PC-3 (cell line): ENCODE measurements around the gene ARFIP1. TPM values are rescaled to one million over a fixed set of nuclear protein-coding genes. Genes with fewer than 3 reads are reported as not detected.
A peak's percentile ranks its signal among the peaks of the same experiment; 100 is the strongest.

Experiments
- ATAC-seq: fragments of 200-7000 bp; cut with Tn5 transposase; 2 replicates; pipeline ENCODE4 v1.9.1; 2020; ENCODE audit warnings: mild to moderate bottlenecking, moderate library complexity
- BruUV-seq: library from RNA; stranded (reverse); fragments of 400-500 nt; replicated peaks from 2 replicates; lab custom pipeline; 2021; lab: Mats Ljungman, UMichigan
- CTCF ChIA-PET: fragments of 300-600 bp; sonication (Branson Sonifier 250); formaldehyde crosslinking; loops from one replicate; lab custom pipeline; 2022; ENCODE audit warnings: antibody characterized with exemption; lab: Charles Lee
- POLR2A ChIA-PET: fragments of 300-600 bp; sonication (Branson Sonifier 250); formaldehyde crosslinking; loops from one replicate; lab custom pipeline; 2022; ENCODE audit warnings: antibody characterized with exemption; ENCODE audit not compliant: unreplicated experiment; lab: Charles Lee
- DNase-seq: peaks from one replicate; pipeline ENCODE4 v3.0.0-alpha.2; 2015
- H2AFZ ChIP-seq: fragments of 300-600 bp; sonication (generic); 2 replicates; pipeline ENCODE4 v1.6.0; 2016; ENCODE audit warnings: antibody characterized with exemption, low read length
- H3F3A ChIP-seq: fragments of 300-600 bp; sonication (generic); one replicate; pipeline ENCODE4 v1.6.0; 2017; ENCODE audit warnings: antibody characterized with exemption, low read length, control low read depth, mild to moderate bottlenecking; ENCODE audit not compliant: unreplicated experiment
- H3K27ac ChIP-seq: fragments of 300-600 bp; sonication (generic); 2 replicates; pipeline ENCODE4 v1.5.1; 2016; ENCODE audit warnings: mild to moderate bottlenecking, low read length
- H3K27me3 ChIP-seq: fragments of 300-600 bp; sonication (generic); 2 replicates; pipeline ENCODE4 v1.6.1; 2016; ENCODE audit warnings: low read length, mixed read lengths
- H3K36me3 ChIP-seq: fragments of 300-600 bp; sonication (generic); 2 replicates; pipeline ENCODE4 v1.6.1; 2016; ENCODE audit warnings: low read depth, mixed run types, low read length, mixed read lengths
- H3K4me1 ChIP-seq: fragments of 300-600 bp; sonication (generic); 2 replicates; pipeline ENCODE4 v1.5.1; 2016; ENCODE audit warnings: low read length; ENCODE audit not compliant: insufficient read depth
- H3K4me2 ChIP-seq: fragments of 300-600 bp; sonication (generic); 2 replicates; pipeline ENCODE4 v1.6.0; 2016; ENCODE audit warnings: low read length
- H3K4me3 ChIP-seq: fragments of 300-600 bp; sonication (generic); 2 replicates; pipeline ENCODE4 v1.5.1; 2016; ENCODE audit warnings: mild to moderate bottlenecking, low read length, mixed read lengths
- H3K79me2 ChIP-seq: fragments of 300-600 bp; sonication (generic); 2 replicates; pipeline ENCODE4 v1.6.1; 2017; ENCODE audit warnings: low read length, mixed read lengths
- H3K9ac ChIP-seq: fragments of 300-600 bp; sonication (generic); 2 replicates; pipeline ENCODE4 v1.6.0; 2016; ENCODE audit warnings: mild to moderate bottlenecking, low read length
- H3K9me2 ChIP-seq: fragments of 300-600 bp; sonication (generic); replicated peaks from 2 replicates; pipeline ENCODE4 v1.6.1; 2016; ENCODE audit warnings: mixed run types, low read length, mixed read lengths
- H3K9me3 ChIP-seq: fragments of 300-600 bp; sonication (generic); 2 replicates; pipeline ENCODE4 v1.6.1; 2016; ENCODE audit warnings: low read length, mixed read lengths
- H4K20me1 ChIP-seq: fragments of 300-600 bp; sonication (generic); 2 replicates; pipeline ENCODE4 v1.6.1; 2016; ENCODE audit warnings: low read length, mixed read lengths
- EZH2 ChIP-seq: fragments of 300-600 bp; sonication (generic); IDR thresholded peaks from one replicate; pipeline ENCODE4 v1.6.1; 2017; ENCODE audit warnings: antibody characterized with exemption, mild to moderate bottlenecking, low read length; ENCODE audit not compliant: unreplicated experiment
- EZH2phosphoT487 ChIP-seq: fragments of 300-600 bp; sonication (generic); IDR thresholded peaks from 2 replicates; pipeline ENCODE4 v1.6.1; 2018; ENCODE audit warnings: mild to moderate bottlenecking, antibody characterized with exemption, low read length, borderline replicate concordance
- intact Hi-C: fragments of 100-400 bp; cut with micrococcal nuclease; formaldehyde crosslinking; loops from 2 replicates; pipeline ENCODE4 v1.9.0; 2023
- total RNA-seq: library from RNA; depleted of rRNA; stranded (reverse); fragments of >200 nt; gene quantifications from 2 replicates; pipeline ENCODE4 v1.2.3, GENCODE V29; 2014
- TF ChIP-seq, protein P1 (sequence below): fragments of 300-600 bp; sonication (generic); conservative IDR thresholded peaks from 2 replicates; pipeline ENCODE4 v1.5.1; 2017; ENCODE audit warnings: antibody characterized with exemption, low read depth, mild to moderate bottlenecking, low read length

The ARFIP1 gene
- total RNA-seq, 1 experiment from 2014 or later: 23.5 TPM

- no TSS peak for BruUV-seq
Observed at GRCh38 chr4:152803541-152803940, 23.8 kb downstream of the ARFIP1 start.

GRCh38 chr4:152805071-152805650, 25.4 kb downstream of the ARFIP1 start:
- H3K27ac ChIP-seq: no peak overlapping the region
- H3K4me1 ChIP-seq: peaks cover 7% of the 10 kb centered on the region
- no peak overlapping the region for H3K4me3 ChIP-seq
- H3K4me2 ChIP-seq: no peak overlapping the region
- no TSS peak for BruUV-seq
- TF ChIP-seq EZH2phosphoT487: no peak
- TF ChIP-seq, protein P1, sequence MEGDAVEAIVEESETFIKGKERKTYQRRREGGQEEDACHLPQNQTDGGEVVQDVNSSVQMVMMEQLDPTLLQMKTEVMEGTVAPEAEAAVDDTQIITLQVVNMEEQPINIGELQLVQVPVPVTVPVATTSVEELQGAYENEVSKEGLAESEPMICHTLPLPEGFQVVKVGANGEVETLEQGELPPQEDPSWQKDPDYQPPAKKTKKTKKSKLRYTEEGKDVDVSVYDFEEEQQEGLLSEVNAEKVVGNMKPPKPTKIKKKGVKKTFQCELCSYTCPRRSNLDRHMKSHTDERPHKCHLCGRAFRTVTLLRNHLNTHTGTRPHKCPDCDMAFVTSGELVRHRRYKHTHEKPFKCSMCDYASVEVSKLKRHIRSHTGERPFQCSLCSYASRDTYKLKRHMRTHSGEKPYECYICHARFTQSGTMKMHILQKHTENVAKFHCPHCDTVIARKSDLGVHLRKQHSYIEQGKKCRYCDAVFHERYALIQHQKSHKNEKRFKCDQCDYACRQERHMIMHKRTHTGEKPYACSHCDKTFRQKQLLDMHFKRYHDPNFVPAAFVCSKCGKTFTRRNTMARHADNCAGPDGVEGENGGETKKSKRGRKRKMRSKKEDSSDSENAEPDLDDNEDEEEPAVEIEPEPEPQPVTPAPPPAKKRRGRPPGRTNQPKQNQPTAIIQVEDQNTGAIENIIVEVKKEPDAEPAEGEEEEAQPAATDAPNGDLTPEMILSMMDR: no peak
- TF ChIP-seq EZH2: no peak
- H3K27me3 ChIP-seq: no peaks in the 10 kb centered on the region
- DNase-seq (no peak), ATAC-seq (no peak)
- intact Hi-C loops: no loop called here
- H3F3A ChIP-seq: no peaks in the 10 kb centered on the region
- no peaks in the 10 kb centered on the region for H3K9me2 ChIP-seq
- H3K9me3 ChIP-seq: no peaks in the 10 kb centered on the region
- no peak overlapping the region for H3K9ac ChIP-seq
- 0 out of 2 replicates have a peak, but pooled peaks cover 6% of the 10 kb centered on the region for H4K20me1 ChIP-seq
- H2AFZ ChIP-seq: no peak overlapping the region
- H3K36me3 ChIP-seq: no peaks in the 10 kb centered on the region
- POLR2A ChIA-PET: no interaction called here
- CTCF ChIA-PET: no interaction called here
- peaks cover 65% of the 10 kb centered on the region for H3K79me2 ChIP-seq

More at GRCh38 chr4:152803541-152803940, 23.8 kb downstream of the ARFIP1 start:
- no peak for DNase-seq
- no peak for TF ChIP-seq EZH2phosphoT487
- TF ChIP-seq EZH2: no peak
- TF ChIP-seq, protein P1: no peak
- Histone ChIP-seq H3K27ac (no peak overlapping the region), H3K27me3 (no peaks in the 10 kb centered on the region), H3K9me2 (no peaks in the 10 kb centered on the region), H2AFZ (no peak overlapping the region), H3K9me3 (no peaks in the 10 kb centered on the region), H4K20me1 (0 out of 2 replicates have a peak, but pooled peaks cover 9% of the 10 kb centered on the region), H3K79me2 (peaks cover 63% of the 10 kb centered on the region), H3K4me1 (peaks cover 7% of the 10 kb centered on the region), H3F3A (no peaks in the 10 kb centered on the region), H3K9ac (no peak overlapping the region), H3K36me3 (no peaks in the 10 kb centered on the region), H3K4me3 (no peak overlapping the region), H3K4me2 (no peak overlapping the region)
- ChIA-PET POLR2A (no interaction called here), CTCF (no interaction called here)
- no peak for ATAC-seq
- intact Hi-C loops: no loop called here

GRCh38 chr4:152805818-152806217, 26.1 kb downstream of the ARFIP1 start:
- peaks cover 60% of the 10 kb centered on the region for H3K79me2 ChIP-seq
- BruUV-seq: no TSS peak
- no peak overlapping the region for H3K9ac ChIP-seq
- peaks cover 7% of the 10 kb centered on the region for H3K4me1 ChIP-seq
- no peaks in the 10 kb centered on the region for H3K9me2 ChIP-seq
- no peaks in the 10 kb centered on the region for H3K9me3 ChIP-seq
- no peaks in the 10 kb centered on the region for H3F3A ChIP-seq
- H2AFZ ChIP-seq: no peak overlapping the region
- H3K4me2 ChIP-seq: peak overlapping the region; percentile 24; the same call in 1 of the 2 replicates
- H4K20me1 ChIP-seq: 0 out of 2 replicates have a peak, but pooled peaks cover 6% of the 10 kb centered on the region
- H3K27me3 ChIP-seq: no peaks in the 10 kb centered on the region
- intact Hi-C loops: no loop called here
- ATAC-seq (no peak), DNase-seq (peak; percentile 27)
- no peak overlapping the region for H3K4me3 ChIP-seq
- ChIA-PET POLR2A (no interaction called here), CTCF (no interaction called here)
- TF ChIP-seq EZH2phosphoT487 (no peak), EZH2 (no peak)
- TF ChIP-seq, protein P1: no peak
- H3K36me3 ChIP-seq: no peaks in the 10 kb centered on the region
- no peak overlapping the region for H3K27ac ChIP-seq
